ENCODE results near the gene CACUL1. TPM values are rescaled to one million over a fixed set of nuclear protein-coding genes. Genes with fewer than 3 reads are reported as not detected.
"Not testable (repeated sequence)": the region's sequence is repeated elsewhere in the genome, so short reads cannot be mapped to it uniquely, and the experiment has no call there.

Gene CACUL1
- 43.7 TPM for polyA plus RNA-seq (ENCODE audit: insufficient read length)
- long read RNA-seq, donor 1, full-length matches to known transcripts = 10 of 18 reads
- long read RNA-seq, donor 1, partial matches to known transcripts = 8 of 18 reads
- long read RNA-seq, donor 1, other reads (novel, unspliced or antisense) = 0 of 18 reads
- long read RNA-seq, donor 2, full-length matches to known transcripts = 8 of 8 reads
- long read RNA-seq, donor 2, partial matches to known transcripts = 0 of 8 reads
- long read RNA-seq, donor 2, other reads (novel, unspliced or antisense) = 0 of 8 reads
- long read RNA-seq, donor 3, full-length matches to known transcripts = 11 of 16 reads
- long read RNA-seq, donor 3, partial matches to known transcripts = 5 of 16 reads
- long read RNA-seq, donor 3, other reads (novel, unspliced or antisense) = 0 of 16 reads
- long read RNA-seq, donor 4, partial matches to known transcripts = 0 of 2 reads
- long read RNA-seq, donor 4, other reads (novel, unspliced or antisense) = 0 of 2 reads
- long read RNA-seq, donor 5, full-length matches to known transcripts = 6 of 6 reads
- long read RNA-seq, donor 5, partial matches to known transcripts = 0 of 6 reads
- long read RNA-seq, donor 5, other reads (novel, unspliced or antisense) = 0 of 6 reads
- long read RNA-seq, donor 6, full-length matches to known transcripts = 3 of 3 reads
- long read RNA-seq, donor 6, partial matches to known transcripts = 0 of 3 reads
- long read RNA-seq, donor 6, other reads (novel, unspliced or antisense) = 0 of 3 reads
- long read RNA-seq, donor 7, full-length matches to known transcripts = 10 of 10 reads
- long read RNA-seq, donor 7, partial matches to known transcripts = 0 of 10 reads
- long read RNA-seq, donor 7, other reads (novel, unspliced or antisense) = 0 of 10 reads
- long read RNA-seq, donor 8, full-length matches to known transcripts = 5 of 5 reads
- long read RNA-seq, donor 8, partial matches to known transcripts = 0 of 5 reads
- long read RNA-seq, donor 8, other reads (novel, unspliced or antisense) = 0 of 5 reads

GRCh38 chr10:118754556-118755423 is at the start of gene CACUL1:
CACUL1 (minus strand) TSS chr10:118754970; CDS start chr10:118754762, 208 bp downstream.
- peak; percentile 100 for DNase-seq

GRCh38 chr10:118804262-118804773 is 49.5 kb upstream of the CACUL1 start:
- DNase-seq = no peak

GRCh38 chr10:118802126-118802793 is 47.5 kb upstream of the CACUL1 start:
- no peak for DNase-seq

GRCh38 chr10:118800920-118801319 is 46.1 kb upstream of the CACUL1 start:
- no peak for DNase-seq

GRCh38 chr10:118799777-118800176 is 45.0 kb upstream of the CACUL1 start:
- no peak for DNase-seq

GRCh38 chr10:118798231-118798662 is 43.5 kb upstream of the CACUL1 start:
- DNase-seq = no peak

- DNase-seq = not testable (repeated sequence)
Observed at GRCh38 chr10:118794971-118795370, 40.2 kb upstream of the CACUL1 start.

GRCh38 chr10:118793545-118793944 is 38.8 kb upstream of the CACUL1 start:
- no peak for DNase-seq

GRCh38 chr10:118792526-118792925 is 37.8 kb upstream of the CACUL1 start:
- DNase-seq = no peak

GRCh38 chr10:118790058-118790457 is 35.3 kb upstream of the CACUL1 start:
- DNase-seq = no peak

GRCh38 chr10:118785551-118785950 is 30.8 kb upstream of the CACUL1 start:
- no peak for DNase-seq

GRCh38 chr10:118783776-118784545 is 29.2 kb upstream of the CACUL1 start:
- DNase-seq = no peak

- DNase-seq = not testable (repeated sequence)
Observed at GRCh38 chr10:118782916-118783465, 28.2 kb upstream of the CACUL1 start.

GRCh38 chr10:118781541-118781940 is 26.8 kb upstream of the CACUL1 start:
- DNase-seq = no peak

- no peak for DNase-seq
Observed at GRCh38 chr10:118778727-118779126, 24.0 kb upstream of the CACUL1 start.

GRCh38 chr10:118776960-118777359 is 22.2 kb upstream of the CACUL1 start:
- DNase-seq = no peak

GRCh38 chr10:118776033-118776432 is 21.3 kb upstream of the CACUL1 start:
- no peak for DNase-seq

- no peak for DNase-seq
Observed at GRCh38 chr10:118775478-118775877, 20.7 kb upstream of the CACUL1 start.

GRCh38 chr10:118773041-118773440 is 18.3 kb upstream of the CACUL1 start:
- no peak for DNase-seq

GRCh38 chr10:118771976-118772375 is 17.2 kb upstream of the CACUL1 start:
- DNase-seq = no peak
